GM10847 (cell line): ENCODE data around the gene ZG16B.

Experiments
- POLR2A ChIP-seq: IDR thresholded peaks from 2 replicates; pipeline ENCODE4 v1.6.1; 2011; ENCODE audit not compliant: insufficient read length; ENCODE audit errors: extremely low read depth

Gene ZG16B

DNA sequence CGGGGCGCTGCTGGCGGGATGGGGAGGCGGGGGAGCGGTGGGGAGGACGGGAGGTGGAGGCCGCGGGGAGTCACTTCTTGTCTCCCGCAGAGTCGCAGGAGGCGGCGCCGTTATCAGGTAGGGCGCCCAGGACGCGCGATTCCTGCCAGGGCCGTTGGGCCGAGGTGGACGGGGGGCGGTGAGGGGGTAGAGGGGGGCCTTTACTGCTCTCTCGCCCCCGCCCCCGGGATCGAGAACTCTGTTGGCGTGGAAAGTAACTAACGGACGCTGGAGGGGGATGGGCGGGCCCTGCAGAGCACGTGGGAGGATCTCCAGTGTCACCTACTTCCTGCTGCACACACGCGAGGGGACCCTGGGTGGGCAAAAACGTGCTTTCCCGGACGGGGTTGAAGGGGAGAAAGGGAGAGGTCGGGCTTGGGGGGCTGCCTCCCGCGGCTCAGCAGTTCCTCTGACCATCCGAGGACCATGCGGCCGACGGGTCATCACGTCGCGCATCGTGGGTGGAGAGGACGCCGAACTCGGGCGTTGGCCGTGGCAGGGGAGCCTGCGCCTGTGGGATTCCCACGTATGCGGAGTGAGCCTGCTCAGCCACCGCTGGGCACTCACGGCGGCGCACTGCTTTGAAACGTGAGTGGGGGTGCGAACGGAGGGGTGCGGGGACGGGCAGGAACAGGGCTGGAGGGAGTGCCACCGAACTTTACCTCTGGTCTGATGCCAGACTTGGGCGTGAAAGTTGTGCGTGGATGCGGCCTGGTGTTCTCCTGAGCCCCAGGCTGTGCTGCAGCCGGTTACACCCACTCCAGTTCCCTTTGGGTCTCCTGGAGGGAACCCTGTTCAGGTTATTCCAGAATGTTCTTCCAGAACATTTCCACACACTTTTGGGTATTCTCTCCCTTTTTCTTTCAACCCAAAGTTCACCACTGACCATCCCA, 12.5 kb upstream of the ZG16B start:
- no peak for TF ChIP-seq POLR2A

DNA sequence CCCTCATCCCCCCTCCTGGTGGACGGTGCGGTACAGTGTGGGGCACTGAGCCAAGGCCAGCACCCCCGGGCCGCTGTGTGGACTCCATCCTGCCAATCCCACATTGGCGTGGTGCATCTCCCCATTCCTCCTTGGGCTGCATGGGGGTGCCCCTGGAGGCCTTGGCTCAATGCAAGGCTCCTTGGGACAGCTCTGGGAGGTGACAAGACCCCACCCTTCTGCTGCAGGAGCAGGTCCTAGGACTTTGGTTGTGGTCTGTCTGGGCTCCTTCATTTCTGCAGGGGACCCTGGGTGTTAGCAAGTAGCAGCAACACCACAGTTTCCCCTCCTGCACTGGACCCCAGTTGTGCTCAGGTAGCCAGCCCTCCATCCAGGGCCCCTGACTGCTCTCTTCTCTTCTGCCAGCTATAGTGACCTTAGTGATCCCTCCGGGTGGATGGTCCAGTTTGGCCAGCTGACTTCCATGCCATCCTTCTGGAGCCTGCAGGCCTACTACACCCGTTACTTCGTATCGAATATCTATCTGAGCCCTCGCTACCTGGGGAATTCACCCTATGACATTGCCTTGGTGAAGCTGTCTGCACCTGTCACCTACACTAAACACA, 11.7 kb upstream of the ZG16B start:
- TF ChIP-seq POLR2A = no peak

DNA sequence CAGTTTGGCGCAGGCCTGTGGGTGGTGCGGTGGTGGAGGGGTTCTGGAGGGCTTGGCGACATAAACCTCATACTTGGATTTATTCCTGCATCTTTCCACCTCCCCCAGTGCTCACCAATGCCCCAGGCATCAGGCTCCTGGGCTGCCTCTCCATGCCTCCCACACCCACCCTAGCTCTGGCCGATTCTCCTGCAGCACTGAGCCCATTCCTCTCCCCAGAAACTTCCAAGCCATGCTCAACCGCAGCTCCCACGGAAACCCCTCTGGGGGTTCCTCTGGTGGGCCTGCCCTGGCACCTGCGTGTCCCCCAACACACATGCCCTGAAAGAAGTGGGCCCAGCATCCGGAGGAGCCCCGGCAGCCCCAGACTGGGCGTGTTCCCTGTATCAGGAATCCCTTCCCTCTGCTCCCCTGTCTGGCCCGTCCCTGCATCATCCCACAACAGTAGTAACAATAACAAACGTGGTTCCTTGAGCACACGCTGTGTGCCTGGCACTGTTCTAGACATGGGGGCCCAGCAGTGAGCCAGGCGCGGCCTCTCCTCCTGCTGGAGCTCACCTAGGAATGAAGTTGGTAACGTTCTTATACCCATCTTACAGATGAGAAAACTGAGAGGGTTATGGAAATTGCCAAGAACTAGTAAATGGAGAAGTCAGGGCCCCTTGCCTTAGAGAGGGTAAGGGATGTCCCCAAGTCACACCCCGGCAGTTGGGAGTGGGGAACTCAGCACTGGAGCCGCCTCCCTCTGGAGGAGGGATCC, 10.7 kb upstream of the ZG16B start:
- no peak for TF ChIP-seq POLR2A

DNA sequence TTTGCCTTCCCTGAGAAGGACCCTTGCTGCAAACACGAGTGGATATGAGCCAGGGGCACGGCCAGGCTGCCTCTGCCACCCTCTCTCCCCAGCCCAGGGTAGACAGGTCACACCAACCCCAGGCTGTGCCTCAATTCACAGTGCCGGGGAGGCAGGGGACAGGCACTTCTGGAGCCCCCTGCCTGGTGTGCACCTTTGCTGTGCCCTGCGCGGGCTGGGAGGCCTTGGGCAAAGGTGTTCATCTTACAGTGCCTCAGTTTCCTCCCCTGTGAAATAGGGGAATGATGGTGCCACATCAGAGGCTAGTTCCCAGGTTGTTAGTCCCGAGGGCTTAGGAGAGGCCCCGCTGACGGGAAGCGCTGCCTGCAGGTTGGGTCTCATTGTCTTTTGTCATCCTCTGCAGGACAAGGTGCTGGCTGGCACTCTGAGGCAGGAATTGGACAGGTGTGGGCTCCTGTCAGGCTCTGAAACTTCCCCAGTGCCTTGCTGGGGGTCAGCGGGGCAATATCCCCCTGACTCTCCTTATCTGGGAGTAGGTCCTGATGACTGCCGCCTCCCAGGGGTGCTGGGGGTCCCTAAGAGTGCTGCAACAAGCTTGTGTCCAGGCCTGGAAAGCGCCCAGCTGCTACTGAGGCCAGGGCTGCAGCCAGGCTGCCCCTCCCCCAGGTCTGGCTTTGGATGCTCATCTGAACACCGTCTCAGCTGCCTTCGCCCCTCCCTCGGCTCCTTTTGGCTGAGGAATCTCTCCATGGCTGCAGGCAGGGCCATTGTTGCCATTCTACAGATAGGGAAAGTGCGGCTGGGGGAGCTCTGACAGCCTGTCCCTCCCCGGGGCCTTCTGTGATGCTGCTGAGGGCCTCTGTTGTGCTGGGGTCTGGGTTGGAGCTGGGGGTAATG, 9.9 kb upstream of the ZG16B start:
- TF ChIP-seq POLR2A = no peak

DNA sequence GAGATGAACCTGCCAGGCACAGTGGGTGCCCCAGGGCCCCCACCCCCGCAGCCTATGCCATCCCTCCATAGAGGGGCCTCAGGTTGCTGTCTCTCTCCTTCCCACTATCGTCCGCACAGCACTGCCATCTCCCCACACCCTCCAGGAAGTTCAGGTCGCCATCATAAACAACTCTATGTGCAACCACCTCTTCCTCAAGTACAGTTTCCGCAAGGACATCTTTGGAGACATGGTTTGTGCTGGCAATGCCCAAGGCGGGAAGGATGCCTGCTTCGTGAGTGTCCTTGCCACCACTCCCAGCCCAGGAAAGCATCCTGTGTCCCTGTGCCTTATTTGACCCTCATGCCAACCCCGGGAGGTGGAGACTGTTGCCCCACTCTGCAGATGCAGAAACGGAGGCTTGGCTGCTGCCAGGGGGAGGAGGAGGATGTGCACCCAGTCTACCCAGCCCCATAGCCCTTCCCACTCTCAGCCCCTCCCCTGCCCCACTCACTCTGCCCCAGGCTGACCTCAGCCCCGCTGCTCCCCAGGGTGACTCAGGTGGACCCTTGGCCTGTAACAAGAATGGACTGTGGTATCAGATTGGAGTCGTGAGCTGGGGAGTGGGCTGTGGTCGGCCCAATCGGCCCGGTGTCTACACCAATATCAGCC, 9.1 kb upstream of the ZG16B start:
- TF ChIP-seq POLR2A = no peak

DNA sequence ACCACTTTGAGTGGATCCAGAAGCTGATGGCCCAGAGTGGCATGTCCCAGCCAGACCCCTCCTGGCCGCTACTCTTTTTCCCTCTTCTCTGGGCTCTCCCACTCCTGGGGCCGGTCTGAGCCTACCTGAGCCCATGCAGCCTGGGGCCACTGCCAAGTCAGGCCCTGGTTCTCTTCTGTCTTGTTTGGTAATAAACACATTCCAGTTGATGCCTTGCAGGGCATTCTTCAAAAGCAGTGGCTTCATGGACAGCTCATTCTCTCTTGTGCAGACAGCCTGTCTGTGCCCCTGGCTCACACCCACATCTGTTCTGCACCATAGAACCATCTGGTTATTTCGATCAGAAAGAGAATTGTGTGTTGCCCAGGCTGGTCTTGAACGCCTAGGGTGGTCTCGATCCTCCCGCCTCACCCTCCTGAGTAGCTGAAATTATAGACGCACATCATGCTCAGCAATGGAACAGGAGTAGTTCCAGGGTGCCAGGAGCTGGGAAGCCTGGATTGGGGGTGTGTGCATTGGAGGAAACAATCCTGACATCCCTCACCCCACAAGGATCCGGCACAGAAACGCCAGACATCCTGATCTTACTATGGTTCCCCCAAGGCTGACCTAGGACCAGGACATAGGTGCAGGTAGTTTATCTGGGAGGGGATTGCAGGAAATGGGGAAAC, 8.5 kb upstream of the ZG16B start:
- no peak for TF ChIP-seq POLR2A

DNA sequence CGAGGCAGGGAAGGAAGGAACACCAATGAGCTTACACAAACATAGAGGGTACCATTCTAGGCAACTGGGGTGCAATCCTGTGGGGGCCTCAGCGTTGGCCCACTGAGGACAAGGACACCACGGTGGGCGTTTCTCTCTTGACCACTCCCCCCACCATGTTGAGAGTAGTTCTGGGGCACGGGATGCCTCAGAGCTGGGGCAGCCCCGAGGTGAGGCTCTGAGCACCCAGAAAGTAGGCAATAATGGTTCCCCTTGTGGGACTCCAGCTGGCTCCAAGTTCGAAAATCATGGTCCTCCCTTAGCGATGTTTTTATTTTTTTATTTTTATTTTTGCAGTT, 8.0 kb upstream of the ZG16B start:
- TF ChIP-seq POLR2A = no peak

DNA sequence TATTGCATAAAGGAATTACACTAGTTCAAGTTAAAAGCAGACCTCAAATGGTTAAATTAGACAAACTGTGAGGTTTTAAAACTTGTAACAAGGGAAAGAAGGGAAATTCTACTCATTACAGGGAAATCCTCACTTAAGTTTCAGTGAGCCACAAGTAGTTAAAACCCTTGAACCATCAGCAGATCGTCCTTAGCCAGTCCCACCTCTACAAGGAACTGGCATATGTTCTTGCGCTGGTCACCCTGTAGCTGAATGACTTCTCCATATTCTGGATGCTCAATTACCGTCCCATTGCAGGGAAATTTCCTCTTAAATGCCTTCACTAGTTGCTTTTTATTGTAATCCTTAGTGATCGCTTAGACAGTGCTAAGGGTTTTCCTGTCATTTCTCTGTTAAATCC, 7.6 kb upstream of the ZG16B start:
- TF ChIP-seq POLR2A = no peak

DNA sequence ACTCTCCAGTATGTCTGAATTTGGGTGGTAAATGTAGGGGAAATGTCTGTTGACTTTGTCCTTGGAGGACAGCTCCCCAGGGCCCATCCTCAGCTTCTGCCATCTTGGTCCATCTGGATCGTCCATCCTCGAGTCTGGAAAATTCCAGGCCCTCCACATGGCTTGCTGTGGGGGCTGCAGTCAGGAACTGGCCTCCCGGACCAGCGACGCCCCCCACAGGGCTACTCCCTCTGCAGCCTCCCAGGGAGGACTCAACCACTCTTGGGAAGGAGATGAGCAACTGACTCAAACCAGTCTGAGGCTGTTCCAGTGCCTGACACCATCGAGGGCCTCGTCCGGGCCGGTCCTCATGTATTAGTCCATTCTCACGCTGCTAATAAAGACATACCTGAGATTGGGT, 5.5 kb upstream of the ZG16B start:
- TF ChIP-seq POLR2A = no peak

DNA sequence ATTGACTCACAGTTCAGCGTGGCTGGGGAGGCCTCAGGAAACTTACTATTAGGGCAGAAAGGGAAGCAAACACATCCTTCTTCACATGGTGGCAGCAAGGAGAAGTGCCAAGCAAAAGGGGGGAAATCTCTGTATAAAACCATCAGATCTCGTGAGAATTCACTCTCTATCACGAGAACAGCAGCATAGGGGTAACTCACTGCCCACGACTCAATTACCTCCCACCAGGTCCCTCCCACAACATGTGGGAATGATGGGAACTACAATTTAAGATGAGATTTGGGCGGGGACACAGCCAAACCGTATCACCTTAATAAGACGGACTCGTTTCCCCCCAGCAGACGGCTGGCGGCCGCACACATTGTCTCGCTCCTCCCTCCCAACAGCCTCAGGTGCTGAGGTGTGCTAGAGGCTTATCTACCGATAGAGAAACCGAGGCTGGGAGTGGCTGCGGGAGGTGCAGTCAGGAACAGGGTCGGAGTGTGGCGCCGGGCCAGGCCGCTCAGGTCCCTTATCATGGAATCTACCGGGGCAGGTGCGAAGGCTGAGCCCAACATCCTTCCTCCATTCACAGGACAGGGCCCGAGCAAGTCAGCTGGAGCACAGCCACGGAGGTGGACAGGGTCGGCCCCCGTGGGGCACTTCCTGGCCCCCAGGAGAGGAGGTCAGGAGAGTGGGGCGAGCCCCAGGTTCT, 4.9 kb upstream of the ZG16B start:
- no peak for TF ChIP-seq POLR2A

DNA sequence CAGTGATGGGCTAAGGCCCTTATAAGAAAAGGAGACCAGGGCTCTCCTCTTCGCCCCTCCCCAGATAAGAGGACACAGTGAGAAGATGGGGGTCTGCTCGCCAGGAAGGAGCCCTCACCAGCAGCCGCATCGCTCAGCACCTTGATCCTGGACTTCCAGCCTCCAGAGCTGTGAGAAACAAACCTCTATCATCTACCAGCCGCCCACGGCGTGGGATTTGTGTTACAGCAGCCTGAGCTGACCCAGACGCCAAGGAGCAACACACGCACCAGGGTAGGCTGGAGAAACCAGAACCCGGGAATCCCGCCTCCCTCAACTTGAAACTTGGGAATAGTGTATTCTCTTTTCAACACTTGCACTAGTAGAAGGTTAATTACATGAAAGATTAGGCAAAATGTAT, 4.2 kb upstream of the ZG16B start:
- no peak for TF ChIP-seq POLR2A

DNA sequence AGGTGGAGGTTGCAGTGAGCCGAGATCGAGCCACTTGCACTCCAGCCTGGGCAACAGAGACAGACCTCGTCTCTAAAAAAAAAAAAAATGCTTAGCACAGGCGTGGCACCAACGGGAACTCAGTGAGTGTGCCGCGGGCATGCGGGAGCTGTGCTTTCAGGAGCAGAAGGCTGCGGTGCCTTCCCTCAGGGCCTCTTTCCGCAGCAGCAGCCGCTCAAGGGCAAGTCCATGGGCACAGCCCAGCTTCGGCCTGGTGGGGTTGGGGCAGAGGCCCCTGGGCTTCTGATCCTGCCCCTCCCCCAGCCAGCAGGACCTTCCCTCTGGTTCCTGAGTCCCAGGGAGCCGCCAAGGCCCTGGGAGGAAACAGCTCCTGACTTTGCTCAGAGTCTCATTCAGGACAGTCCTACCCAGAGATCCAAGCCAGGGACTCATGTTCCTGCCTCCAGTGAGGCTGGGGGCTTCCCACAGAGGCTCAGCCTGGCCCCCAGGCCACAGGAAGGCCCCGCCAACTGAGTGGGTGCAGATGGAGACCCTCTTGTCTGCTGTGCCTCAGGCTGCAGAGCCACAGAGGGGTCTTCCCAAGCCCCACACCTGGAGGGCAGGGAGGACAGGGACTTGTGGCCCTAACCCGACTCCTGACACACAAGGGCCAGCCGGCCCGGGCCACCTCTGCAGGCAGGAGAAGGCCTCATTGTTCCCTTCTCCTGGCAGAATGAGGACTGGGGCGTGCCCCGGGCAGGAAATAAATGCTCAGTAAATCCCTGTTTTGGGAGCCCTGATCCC, 3.3 kb upstream of the ZG16B start:
- TF ChIP-seq POLR2A = no peak

DNA sequence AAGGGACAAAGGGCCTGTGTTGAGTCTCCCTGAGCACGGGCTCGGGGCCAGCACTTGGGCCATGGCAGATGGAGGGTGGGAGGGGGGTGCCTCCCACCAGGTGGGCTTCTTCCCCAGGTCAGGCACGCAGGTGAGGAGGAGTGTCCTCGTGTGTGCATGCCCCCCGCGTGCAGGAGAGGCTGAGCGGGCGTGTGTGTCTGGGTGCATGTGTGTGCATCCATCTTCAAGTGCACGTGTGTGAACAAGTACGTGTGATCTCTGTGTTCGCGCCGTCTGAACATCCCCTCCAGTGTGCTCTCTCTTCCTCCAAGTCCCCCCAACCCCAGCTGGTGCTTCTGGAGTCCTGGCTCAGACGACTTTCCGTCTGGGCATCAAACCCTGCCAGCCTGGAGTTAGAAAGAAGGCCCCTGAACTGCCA, 2.7 kb upstream of the ZG16B start:
- TF ChIP-seq POLR2A = no peak
